Umbilical cord (tissue), 2 donors: Measurements from ENCODE around the gene CISD2. TPM values are rescaled to one million over a fixed set of nuclear protein-coding genes. Genes with fewer than 3 reads are reported as not detected.
"Not testable (repeated sequence)": the region's sequence is repeated elsewhere in the genome, so short reads cannot be mapped to it uniquely, and the experiment has no call there.

Experiments
- DNase-seq: peaks from one replicate; pipeline ENCODE4 v3.0.0-alpha.2; 2015; ENCODE audit warnings: low spot score
- total RNA-seq: library from RNA; depleted of rRNA; stranded (reverse); fragments of >200 nt; gene quantifications from one replicate; pipeline ENCODE4 v1.2.3, GENCODE V29; 2014; ENCODE audit warnings: low replicate concordance; ENCODE audit not compliant: insufficient read depth

The CISD2 gene
- total RNA-seq, 1 donor from 2014 or later = 8.4 TPM

DNA sequence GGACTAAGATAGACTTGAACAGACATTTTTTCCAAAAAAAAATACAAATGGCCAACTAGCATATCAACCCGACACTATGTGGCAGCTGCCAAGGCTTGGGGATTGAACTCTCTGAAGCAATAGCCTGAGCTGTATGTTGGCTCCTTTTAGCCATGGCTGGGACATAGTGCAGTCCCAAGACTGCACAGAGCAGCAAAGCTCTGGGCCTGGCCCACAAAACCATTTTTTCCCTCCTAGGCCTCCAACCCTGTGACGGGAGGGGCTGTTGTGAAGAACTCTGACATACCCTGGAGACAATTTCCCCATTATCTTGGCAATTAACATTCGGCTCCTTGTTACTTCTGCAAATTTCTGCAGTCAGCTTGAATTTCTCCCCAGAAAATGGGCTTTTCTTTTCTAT is 50.1 kb downstream of the CISD2 start:
- DNase-seq = no peak

DNA sequence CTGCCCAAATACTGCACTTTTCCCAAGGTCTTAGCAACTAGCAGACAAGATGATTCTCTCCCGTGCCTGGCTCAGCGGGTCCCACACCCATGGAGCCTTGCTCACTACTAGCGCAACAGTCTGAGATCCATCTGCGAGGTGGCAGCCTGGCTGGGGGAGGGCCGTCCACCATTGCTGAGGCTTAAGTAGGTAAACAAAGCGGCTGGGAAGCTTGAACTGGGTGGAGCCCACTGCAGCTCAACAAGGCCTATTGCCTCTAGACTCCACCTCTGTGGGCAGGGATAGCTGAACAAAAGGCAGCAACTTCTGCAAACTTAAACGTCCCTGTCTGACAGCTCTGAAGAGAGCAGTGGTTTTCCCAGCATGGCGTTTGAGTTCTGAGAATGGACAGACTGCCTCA is 50.9 kb downstream of the CISD2 start:
- DNase-seq = not testable (repeated sequence)

DNA sequence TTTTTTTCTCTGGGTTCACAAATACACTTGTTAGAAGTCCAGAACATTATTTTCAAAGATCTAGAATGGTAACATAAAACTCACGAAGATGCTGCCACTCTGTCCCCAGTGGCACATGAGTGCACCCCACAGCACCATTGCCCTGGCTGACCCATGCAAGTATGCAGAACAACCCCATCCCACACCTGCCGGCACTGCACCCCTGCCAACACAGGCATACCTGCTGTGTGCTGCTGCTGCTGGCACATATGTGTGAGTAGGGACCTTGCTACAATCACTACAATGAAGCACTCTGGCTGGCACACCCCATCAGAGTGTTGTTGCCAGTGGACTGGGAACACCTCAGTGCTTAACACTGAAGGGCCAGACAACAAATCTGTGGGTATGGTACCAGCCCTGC is 66.9 kb downstream of the CISD2 start:
- no peak for DNase-seq

DNA sequence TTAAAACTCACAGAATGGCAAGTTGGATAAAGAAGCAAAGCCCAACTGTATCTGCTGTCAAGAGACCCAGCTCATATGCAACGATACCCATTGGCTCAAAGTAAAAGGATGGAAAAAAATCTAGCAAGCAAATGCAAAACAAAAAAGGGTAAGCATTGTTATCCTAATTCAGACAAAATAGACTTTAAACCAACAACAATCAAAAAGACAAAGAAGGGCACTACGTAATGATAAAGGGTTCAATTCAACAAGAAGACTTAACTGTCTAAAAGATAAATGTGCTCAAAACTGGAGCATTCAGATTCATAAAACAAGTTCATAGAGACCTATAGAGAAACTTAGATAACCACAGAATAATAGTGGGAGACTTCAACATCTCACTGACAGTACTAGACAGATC is 69.3 kb downstream of the CISD2 start:
- DNase-seq = not testable (repeated sequence)

Other genes with a start within 250 kb of the CISD2 start
- 46.7 TPM for gene MANBA, start 108.0 kb upstream of the CISD2 start, total RNA-seq
- gene UBE2D3, start 41.4 kb upstream of the CISD2 start, total RNA-seq = 295 TPM
- 12.8 TPM for gene SLC9B1, start 150.7 kb downstream of the CISD2 start, total RNA-seq
- gene SLC9B2, start 207.8 kb downstream of the CISD2 start, total RNA-seq = 6.0 TPM
- gene BDH2, start 230.8 kb downstream of the CISD2 start, total RNA-seq = 60.4 TPM